Nephron progenitor cell (in vitro differentiated cells): Measurements from ENCODE around the gene SPG11.
A peak's percentile ranks its signal among the peaks of the same experiment; 100 is the strongest.
"Not testable (repeated sequence)": the region's sequence is repeated elsewhere in the genome, so short reads cannot be mapped to it uniquely, and the experiment has no call there.

ENCODE experiments used
- DNase-seq: peaks from one replicate; pipeline ENCODE4 v3.0.0; 2021
- H3K27ac Mint-ChIP-seq: 2 replicates; pipeline ENCODE4 v1.8.0; 2021; ENCODE audit warnings: mild to moderate bottlenecking, moderate library complexity, mixed read lengths
- H3K27me3 Mint-ChIP-seq: 2 replicates; pipeline ENCODE4 v1.8.0; 2021; ENCODE audit warnings: mild to moderate bottlenecking, low read depth, mixed read lengths; ENCODE audit not compliant: poor library complexity
- H3K36me3 Mint-ChIP-seq: 2 replicates; pipeline ENCODE4 v1.8.0; 2021; ENCODE audit warnings: low read depth, mixed read lengths
- H3K4me1 Mint-ChIP-seq: 2 replicates; pipeline ENCODE4 v1.8.0; 2021; ENCODE audit warnings: mixed read lengths
- H3K4me3 Mint-ChIP-seq: 2 replicates; pipeline ENCODE4 v1.8.0; 2021; ENCODE audit warnings: mild to moderate bottlenecking, moderate library complexity, mixed read lengths
- H3K9me3 Mint-ChIP-seq: 2 replicates; pipeline ENCODE4 v1.8.0; 2021; ENCODE audit warnings: mild to moderate bottlenecking, moderate library complexity, mixed read lengths
- TF ChIP-seq, protein P1 (sequence below): fragments of 200-600 bp; sonication (generic); IDR thresholded peaks from 2 replicates; pipeline ENCODE4 v1.5.0; 2021; ENCODE audit warnings: antibody characterized with exemption

Gene SPG11

DNA sequence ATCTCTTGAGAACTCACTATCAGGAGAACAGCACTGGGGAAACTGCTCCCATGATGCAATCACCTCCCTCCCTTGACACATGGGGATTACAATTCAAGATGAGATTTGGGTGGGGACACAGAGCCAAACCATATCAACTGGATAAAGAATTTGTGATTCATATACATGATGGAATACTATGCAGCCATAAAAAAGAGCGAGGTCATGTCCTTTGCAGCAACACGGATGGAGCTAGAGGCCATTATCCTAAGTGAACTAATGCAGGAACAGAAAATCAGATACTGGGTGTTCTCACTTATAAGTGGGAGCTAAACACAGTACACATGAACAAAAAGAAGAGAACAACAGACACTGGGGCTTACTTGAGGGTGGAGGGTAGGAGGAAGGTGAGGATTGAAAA, 17.0 kb downstream of the SPG11 start:
- TF ChIP-seq, protein P1, sequence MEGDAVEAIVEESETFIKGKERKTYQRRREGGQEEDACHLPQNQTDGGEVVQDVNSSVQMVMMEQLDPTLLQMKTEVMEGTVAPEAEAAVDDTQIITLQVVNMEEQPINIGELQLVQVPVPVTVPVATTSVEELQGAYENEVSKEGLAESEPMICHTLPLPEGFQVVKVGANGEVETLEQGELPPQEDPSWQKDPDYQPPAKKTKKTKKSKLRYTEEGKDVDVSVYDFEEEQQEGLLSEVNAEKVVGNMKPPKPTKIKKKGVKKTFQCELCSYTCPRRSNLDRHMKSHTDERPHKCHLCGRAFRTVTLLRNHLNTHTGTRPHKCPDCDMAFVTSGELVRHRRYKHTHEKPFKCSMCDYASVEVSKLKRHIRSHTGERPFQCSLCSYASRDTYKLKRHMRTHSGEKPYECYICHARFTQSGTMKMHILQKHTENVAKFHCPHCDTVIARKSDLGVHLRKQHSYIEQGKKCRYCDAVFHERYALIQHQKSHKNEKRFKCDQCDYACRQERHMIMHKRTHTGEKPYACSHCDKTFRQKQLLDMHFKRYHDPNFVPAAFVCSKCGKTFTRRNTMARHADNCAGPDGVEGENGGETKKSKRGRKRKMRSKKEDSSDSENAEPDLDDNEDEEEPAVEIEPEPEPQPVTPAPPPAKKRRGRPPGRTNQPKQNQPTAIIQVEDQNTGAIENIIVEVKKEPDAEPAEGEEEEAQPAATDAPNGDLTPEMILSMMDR = no peak
- Mint-ChIP-seq H3K36me3 (peaks cover 87% of the 10 kb centered on the region), H3K27me3 (peaks cover 3% of the 10 kb centered on the region), H3K9me3 (peaks cover 30% of the 10 kb centered on the region), H3K4me1 (no peaks in the 10 kb centered on the region), H3K27ac (no peak overlapping the region), H3K4me3 (no peak overlapping the region)
- no peak for DNase-seq

DNA sequence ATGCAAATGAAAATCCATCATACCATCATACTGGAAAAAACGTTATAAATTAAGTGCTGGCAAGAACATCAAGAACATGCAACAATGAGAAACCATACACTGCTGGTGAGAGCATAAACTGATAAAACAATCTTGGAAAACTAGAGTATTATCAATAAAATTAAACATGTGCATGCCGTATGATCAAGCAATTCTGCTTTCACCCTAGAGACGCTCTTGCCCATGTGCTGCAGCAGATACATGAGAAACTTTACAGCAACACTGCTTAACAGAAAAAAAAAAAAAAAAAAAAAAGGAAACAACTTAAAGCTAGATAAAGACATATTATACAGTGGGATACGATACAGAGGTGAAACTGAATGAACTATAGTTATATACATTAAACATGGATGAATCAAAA, 21.8 kb downstream of the SPG11 start:
- TF ChIP-seq, protein P1 = no peak
- Mint-ChIP-seq H3K4me3 (no peak overlapping the region), H3K36me3 (peaks cover 89% of the 10 kb centered on the region), H3K4me1 (no peaks in the 10 kb centered on the region), H3K27ac (peak overlapping the region; percentile 16), H3K27me3 (peaks cover 2% of the 10 kb centered on the region), H3K9me3 (peaks cover 34% of the 10 kb centered on the region)
- no peak for DNase-seq

DNA sequence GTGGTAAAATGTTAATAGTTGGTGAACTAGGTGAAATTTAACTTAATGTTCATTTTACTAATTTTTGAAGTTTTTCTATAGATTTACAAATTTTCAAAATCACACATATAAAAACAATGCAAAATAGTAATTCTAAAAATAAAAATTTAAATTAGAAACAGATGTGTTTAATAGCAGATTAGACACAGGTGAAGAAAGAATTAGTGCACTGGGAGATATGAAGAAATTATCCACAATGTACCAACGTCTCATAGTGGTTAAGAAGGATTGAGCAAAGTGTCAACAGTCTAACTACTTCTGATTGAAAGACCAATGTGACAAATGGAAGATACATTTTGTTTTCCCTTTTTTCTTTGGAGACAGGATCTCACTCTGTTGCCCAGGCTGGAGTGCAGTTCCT, 26.5 kb downstream of the SPG11 start:
- peaks cover 2% of the 10 kb centered on the region for H3K27me3 Mint-ChIP-seq
- DNase-seq = no peak
- H3K9me3 Mint-ChIP-seq = peaks cover 9% of the 10 kb centered on the region
- H3K36me3 Mint-ChIP-seq = peaks cover 83% of the 10 kb centered on the region
- H3K27ac Mint-ChIP-seq = no peak overlapping the region
- H3K4me3 Mint-ChIP-seq = no peak overlapping the region
- H3K4me1 Mint-ChIP-seq = no peaks in the 10 kb centered on the region
- TF ChIP-seq, protein P1 = no peak

DNA sequence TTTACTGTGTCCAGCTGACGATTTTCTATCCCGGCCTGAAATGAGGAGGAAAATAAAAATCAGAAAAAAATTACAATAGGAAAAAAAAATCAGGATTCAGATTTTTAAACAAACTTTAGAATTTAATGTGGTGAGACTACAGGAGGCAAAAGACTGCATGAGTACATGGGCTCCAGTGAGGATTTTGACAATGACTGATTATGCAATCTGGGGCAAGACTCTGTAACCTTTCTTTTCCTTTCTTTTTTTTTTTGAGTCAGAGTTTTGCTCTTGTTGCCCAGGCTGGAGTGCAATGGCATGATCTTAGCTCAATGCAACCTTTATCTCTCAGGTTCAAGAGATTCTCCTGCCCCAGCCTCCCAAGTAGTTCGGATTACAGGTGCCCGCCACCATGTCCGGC, 29.9 kb downstream of the SPG11 start:
- DNase-seq = no peak
- TF ChIP-seq, protein P1 = no peak
- no peak overlapping the region for H3K27ac Mint-ChIP-seq
- H3K9me3 Mint-ChIP-seq = peaks cover 9% of the 10 kb centered on the region
- peaks cover 77% of the 10 kb centered on the region for H3K36me3 Mint-ChIP-seq
- H3K27me3 Mint-ChIP-seq = no peaks in the 10 kb centered on the region
- no peak overlapping the region for H3K4me3 Mint-ChIP-seq
- no peaks in the 10 kb centered on the region for H3K4me1 Mint-ChIP-seq

GRCh38 chr15:44625286-44625685, 38.2 kb downstream of the SPG11 start:
- H3K4me3 Mint-ChIP-seq, DNase-seq, H3K27me3 Mint-ChIP-seq, H3K9me3 Mint-ChIP-seq, H3K4me1 Mint-ChIP-seq: not testable (repeated sequence)
- Mint-ChIP-seq H3K36me3 (peaks cover 78% of the 10 kb centered on the region), H3K27ac (peak overlapping the region; percentile 77)

GRCh38 chr15:44623178-44623577, 40.3 kb downstream of the SPG11 start:
- TF ChIP-seq, protein P1 = no peak

More at GRCh38 chr15:44623178-44623577, 40.3 kb downstream of the SPG11 start:
- peak overlapping the region; percentile 83 for H3K27ac Mint-ChIP-seq
- no peak for DNase-seq
- H3K9me3 Mint-ChIP-seq = no peaks in the 10 kb centered on the region
- no peaks in the 10 kb centered on the region for H3K27me3 Mint-ChIP-seq
- peaks cover 78% of the 10 kb centered on the region for H3K36me3 Mint-ChIP-seq
- H3K4me3 Mint-ChIP-seq = no peak overlapping the region
- no peaks in the 10 kb centered on the region for H3K4me1 Mint-ChIP-seq
